Kidney (tissue), 14 donors: ENCODE data around the gene CD177. TPM values are rescaled to one million over a fixed set of nuclear protein-coding genes. Genes with fewer than 3 reads are reported as not detected.
"Not testable (repeated sequence)": the region's sequence is repeated elsewhere in the genome, so short reads cannot be mapped to it uniquely, and the experiment has no call there.

Experiments
- DNase-seq, 5 donors: peaks; one replicate each; pipeline ENCODE4 v3.0.0-alpha.2; 2013 to 2020
- FAIRE-seq: peaks from 2 replicates; lab custom pipeline; 2012; peaks lifted over from hg19 to GRCh38; lab: Jason Lieb, UNC
- H3K27ac ChIP-seq, 2 donors: one replicate each; pipeline ENCODE4 v1.7.0; 2013; ENCODE audit warnings: low read depth in 2 of 2, low read length in 2 of 2, inconsistent platforms in 1 of 2
- H3K27me3 ChIP-seq: one replicate; pipeline ENCODE4 v1.7.1; 2013; ENCODE audit warnings: low read length, inconsistent platforms; ENCODE audit not compliant: control insufficient read depth, insufficient read depth
- H3K36me3 ChIP-seq, 3 donors: one replicate each; pipeline versions ENCODE4 v1.7.0 to v1.7.1; 2013; ENCODE audit warnings: low read length in 3 of 3, control low read depth in 1 of 3, inconsistent platforms in 1 of 3; ENCODE audit not compliant: insufficient read depth in 3 of 3, control insufficient read depth in 2 of 3
- H3K4me1 ChIP-seq, 3 donors: one replicate each; pipeline versions ENCODE4 v1.7.0 to v1.7.1; 2013; ENCODE audit warnings: low read length in 3 of 3, inconsistent platforms in 1 of 3, low read depth in 1 of 3; ENCODE audit not compliant: control insufficient read depth in 2 of 3, insufficient read depth in 2 of 3
- H3K4me3 ChIP-seq, 3 donors: one replicate each; pipeline versions ENCODE4 v1.7.0 to v1.8.1; 2013; ENCODE audit warnings: low read length in 3 of 3, control low read depth in 1 of 3, inconsistent platforms in 1 of 3
- H3K9ac ChIP-seq, 3 donors: one replicate each; pipeline versions ENCODE4 v1.7.0 to v1.7.1; 2013; ENCODE audit warnings: low read length in 3 of 3, control low read depth in 1 of 3, inconsistent platforms in 1 of 3
- H3K9me3 ChIP-seq, 3 donors: one replicate each; pipeline versions ENCODE4 v1.7.0 to v1.7.1; 2013; ENCODE audit warnings: low read length in 3 of 3, control low read depth in 1 of 3, inconsistent platforms in 1 of 3; ENCODE audit not compliant: control insufficient read depth in 2 of 3, insufficient read depth in 1 of 3
- intact Hi-C: fragments of 100-400 bp; cut with DNase I; formaldehyde crosslinking; loops from one replicate; pipeline ENCODE4 v1.11.1; 2022
- polyA plus RNA-seq: library from polyadenylated mRNA; stranded (reverse); fragments of 350-450 nt; fragmentation: Illumina TruSeq; extraction: RNeasy Lipid Tissue Mini Kit (QIAGEN cat#74804); gene quantifications from one replicate; pipeline ENCODE4 v1.2.3, GENCODE V29; 2014; ENCODE audit warnings: low read depth, low replicate concordance; ENCODE audit not compliant: insufficient read depth
- total RNA-seq: library from RNA; stranded (reverse); fragmentation: NEBNext Ultra II Directional; extraction: Animal tissue kit (Norgen Biotek cat#: 25700); gene quantifications from one replicate; pipeline ENCODE4 v1.2.1, GENCODE V29; 2021
- TF ChIP-seq, protein P1 (sequence below): IDR thresholded peaks from 3 replicates; pipeline ENCODE4 v1.5.1; 2012; ENCODE audit warnings: mild to moderate bottlenecking, moderate library complexity, borderline replicate concordance; ENCODE audit not compliant: insufficient read depth; ENCODE audit errors: extremely low read depth
- donor health status: control.
- donor health status: control.
- donor health status: control.
- donor health status: control.
- donor health status: control.
- donor health status: DM: yes; HTN: yes; CAD: no.
- donor health status: Normal renal cell carcinoma (clear cell type).

The CD177 gene
- total and polyA plus RNA-seq, 2 donors from 2014 or later = 0.17 to 0.66 TPM

DNA sequence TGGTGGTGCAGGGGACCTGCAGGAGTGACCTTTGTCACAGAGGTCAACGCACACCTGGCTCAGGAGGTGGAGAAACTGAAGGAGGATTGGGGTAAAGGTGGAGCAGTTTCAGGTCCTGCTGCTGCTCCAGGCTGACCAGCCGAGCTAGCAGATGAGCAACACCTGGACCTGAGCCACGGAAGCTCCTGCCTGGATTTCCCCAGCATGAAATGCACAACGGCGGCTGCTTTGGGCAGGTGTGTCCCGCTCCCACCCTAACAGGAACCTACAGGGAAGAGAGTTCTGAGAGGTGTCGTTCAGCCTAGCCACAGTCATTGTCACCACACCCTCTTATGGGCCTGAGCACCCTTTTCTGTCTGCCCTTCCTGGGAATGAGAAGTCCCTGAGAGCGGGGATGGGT, 15.7 kb upstream of the CD177 start:
- Histone ChIP-seq H3K27me3 (no peaks in the 10 kb centered on the region), H3K4me1 (no peaks in the 10 kb centered on the region), H3K9ac (no peak overlapping the region), H3K36me3 (no peaks in the 10 kb centered on the region), H3K4me3 (no peak overlapping the region), H3K27ac (no peak overlapping the region), H3K9me3 (no peaks in the 10 kb centered on the region)
- FAIRE-seq (no peak), DNase-seq (no peak)
- intact Hi-C loops = no loop called here
- TF ChIP-seq, protein P1, sequence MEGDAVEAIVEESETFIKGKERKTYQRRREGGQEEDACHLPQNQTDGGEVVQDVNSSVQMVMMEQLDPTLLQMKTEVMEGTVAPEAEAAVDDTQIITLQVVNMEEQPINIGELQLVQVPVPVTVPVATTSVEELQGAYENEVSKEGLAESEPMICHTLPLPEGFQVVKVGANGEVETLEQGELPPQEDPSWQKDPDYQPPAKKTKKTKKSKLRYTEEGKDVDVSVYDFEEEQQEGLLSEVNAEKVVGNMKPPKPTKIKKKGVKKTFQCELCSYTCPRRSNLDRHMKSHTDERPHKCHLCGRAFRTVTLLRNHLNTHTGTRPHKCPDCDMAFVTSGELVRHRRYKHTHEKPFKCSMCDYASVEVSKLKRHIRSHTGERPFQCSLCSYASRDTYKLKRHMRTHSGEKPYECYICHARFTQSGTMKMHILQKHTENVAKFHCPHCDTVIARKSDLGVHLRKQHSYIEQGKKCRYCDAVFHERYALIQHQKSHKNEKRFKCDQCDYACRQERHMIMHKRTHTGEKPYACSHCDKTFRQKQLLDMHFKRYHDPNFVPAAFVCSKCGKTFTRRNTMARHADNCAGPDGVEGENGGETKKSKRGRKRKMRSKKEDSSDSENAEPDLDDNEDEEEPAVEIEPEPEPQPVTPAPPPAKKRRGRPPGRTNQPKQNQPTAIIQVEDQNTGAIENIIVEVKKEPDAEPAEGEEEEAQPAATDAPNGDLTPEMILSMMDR = no peak

DNA sequence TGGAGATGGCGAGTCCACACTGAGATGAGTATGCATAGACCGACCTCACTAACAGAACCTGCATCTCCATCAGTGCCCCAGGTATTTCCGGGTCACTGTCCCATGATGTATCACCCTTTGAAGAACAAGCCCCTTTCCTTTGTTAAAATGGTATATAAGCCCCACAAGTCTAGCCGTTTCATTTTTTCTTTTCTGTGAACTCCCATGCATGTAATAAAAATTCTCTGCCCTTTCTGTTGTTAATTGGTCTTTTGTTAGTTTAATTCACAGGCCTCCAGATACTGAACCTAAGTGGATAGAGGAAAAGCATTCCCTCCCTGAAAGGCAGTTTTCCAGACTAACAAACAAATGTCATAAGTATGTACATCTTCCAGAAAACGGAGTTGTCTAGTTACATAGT, 15.0 kb upstream of the CD177 start:
- H3K27ac ChIP-seq = no peak overlapping the region
- no peak overlapping the region for H3K9ac ChIP-seq
- intact Hi-C loops = no loop called here
- TF ChIP-seq, protein P1 = no peak
- no peak overlapping the region for H3K4me3 ChIP-seq
- FAIRE-seq (no peak), DNase-seq (no peak)
- no peaks in the 10 kb centered on the region for H3K27me3 ChIP-seq
- H3K9me3 ChIP-seq = no peaks in the 10 kb centered on the region
- no peaks in the 10 kb centered on the region for H3K36me3 ChIP-seq
- H3K4me1 ChIP-seq = no peaks in the 10 kb centered on the region

DNA sequence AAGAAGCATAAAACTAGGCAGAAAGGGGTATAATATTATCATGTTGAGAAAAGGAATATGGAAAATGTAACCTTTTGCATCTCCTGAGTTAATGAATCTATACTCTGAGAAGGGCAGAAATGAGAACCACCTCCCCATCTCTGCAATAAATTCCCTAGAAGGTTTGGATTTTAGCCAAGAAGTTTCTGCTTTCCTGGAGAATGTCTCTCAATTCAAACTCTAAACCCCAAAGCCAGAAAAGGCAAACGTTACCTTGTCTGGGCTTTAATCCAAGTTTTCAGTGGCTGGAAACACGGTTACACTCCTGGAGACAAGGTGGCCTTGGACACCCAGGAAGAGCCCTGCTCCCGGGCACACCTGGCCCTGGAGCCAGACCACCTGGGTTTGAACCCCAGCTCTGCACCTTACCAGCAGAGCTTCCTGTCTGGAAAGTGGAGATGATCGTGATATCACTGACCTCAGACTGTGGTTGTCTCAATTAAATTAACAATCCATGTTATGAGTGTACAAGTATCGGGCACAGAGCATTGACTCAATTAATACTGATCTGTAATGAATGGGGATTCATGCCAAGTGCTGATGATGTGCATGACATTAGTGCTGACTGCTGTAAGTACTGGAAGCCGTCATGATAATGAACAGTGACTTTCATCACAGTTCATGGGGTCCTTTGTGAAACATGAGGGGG, 14.1 kb upstream of the CD177 start:
- H3K4me1 ChIP-seq, H3K9me3 ChIP-seq, H3K27ac ChIP-seq, FAIRE-seq, intact Hi-C loops, H3K27me3 ChIP-seq, H3K36me3 ChIP-seq, H3K9ac ChIP-seq, DNase-seq, H3K4me3 ChIP-seq: not testable (repeated sequence)

DNA sequence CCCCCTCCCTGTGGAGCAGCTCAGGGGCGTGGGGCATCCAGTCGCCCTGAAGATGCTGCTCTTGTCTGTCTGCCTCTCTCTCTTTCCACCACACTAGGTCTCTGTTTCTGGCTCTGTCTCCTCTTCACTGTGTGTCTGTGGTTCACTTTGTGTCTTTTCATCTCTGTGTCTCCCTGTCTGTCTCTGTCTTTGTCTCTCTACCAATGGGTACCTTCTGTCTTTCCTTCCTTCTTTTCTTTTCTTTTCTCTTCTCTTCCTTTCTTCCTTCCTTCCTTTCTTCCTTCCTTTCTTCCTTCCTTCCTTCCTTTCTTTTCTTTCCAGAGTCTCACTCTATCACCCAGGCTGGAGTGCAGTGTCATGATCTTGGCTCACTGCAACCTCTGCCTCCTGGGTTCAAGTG, 13.4 kb upstream of the CD177 start:
- H3K9ac ChIP-seq, H3K36me3 ChIP-seq, intact Hi-C loops, H3K4me1 ChIP-seq, H3K9me3 ChIP-seq, DNase-seq, FAIRE-seq, H3K4me3 ChIP-seq, H3K27ac ChIP-seq, H3K27me3 ChIP-seq: not testable (repeated sequence)

DNA sequence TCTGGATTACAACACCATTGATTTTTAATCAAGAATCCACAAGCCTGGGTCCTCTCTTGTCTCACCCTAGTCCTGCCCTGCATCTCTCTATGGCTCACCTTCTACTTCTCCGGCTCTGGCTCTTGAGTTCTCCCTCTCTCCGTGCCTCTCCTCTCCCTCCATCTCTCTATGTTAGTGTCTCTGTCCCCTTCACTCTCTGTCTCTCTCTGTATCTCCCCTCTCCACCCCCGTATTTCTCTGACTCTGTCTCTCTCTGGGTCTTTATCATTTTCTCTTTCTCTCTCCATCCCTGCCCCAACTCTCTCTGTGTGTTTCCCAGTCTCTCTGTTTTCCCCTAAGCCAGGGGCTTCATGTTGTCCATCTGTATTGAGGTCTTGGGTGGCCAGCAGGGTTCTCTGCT, 12.4 kb upstream of the CD177 start:
- H3K9ac ChIP-seq, H3K9me3 ChIP-seq, H3K27ac ChIP-seq, H3K4me1 ChIP-seq, H3K36me3 ChIP-seq, H3K27me3 ChIP-seq, H3K4me3 ChIP-seq, FAIRE-seq, DNase-seq, intact Hi-C loops: not testable (repeated sequence)

DNA sequence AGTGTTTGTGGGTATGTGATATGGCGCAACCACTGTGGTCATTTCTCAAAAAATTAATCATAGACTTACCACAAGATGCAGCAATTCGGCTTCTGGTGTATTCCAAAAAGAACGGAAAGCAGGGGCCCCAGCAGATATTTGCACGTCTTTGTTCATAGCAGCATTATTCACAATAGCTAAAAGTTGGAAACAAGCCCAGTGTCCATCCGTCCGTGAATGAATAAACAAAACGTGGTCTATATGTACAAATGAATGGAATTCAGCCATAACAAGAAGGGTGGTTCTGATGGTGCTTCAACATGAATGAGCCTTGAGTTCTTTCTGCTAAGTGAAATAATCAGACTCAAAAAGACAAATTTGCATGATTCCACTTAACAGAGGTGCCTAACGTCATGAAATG, 11.4 kb upstream of the CD177 start:
- H3K36me3 ChIP-seq, DNase-seq, intact Hi-C loops, H3K27me3 ChIP-seq, H3K4me1 ChIP-seq, H3K9me3 ChIP-seq, FAIRE-seq, H3K27ac ChIP-seq, H3K4me3 ChIP-seq, H3K9ac ChIP-seq: not testable (repeated sequence)

DNA sequence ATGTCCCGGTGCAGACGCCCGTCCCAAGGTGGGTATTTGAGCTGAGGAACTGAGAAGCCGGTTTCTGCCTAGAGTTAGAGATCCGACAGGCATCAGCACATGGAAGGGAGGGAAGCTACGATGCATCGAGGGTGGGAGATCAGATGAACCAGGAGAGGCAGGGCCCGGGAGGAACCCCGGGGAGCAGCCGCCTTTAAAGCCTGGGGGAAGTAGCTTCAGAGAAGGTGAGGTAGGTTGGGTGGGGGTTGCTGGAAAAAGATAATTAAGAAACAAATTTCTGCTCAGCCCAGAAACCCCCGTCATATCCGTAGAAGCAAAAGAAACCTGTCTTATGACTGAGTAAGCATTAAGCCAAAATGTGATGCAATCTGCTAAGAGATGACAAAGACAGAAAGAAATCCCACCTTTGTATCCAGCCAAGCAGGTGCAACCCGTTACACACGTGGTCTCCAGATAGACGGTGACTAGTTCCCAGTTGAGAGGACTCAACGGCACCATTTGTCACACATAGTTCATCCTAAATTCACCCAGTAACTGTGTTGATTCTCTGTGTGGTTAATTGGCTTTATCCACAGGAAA, 9.1 kb upstream of the CD177 start:
- H3K4me3 ChIP-seq, H3K4me1 ChIP-seq, FAIRE-seq, DNase-seq, H3K9ac ChIP-seq, intact Hi-C loops, H3K27ac ChIP-seq, H3K36me3 ChIP-seq, H3K27me3 ChIP-seq, H3K9me3 ChIP-seq: not testable (repeated sequence)
